K562 (cell line): Measurements from ENCODE around the gene PILRA. TPM values are rescaled to one million over a fixed set of nuclear protein-coding genes. Genes with fewer than 3 reads are reported as not detected.

ENCODE experiments used
- ARID3B ChIP-seq: fragments of 250-450 bp; sonication (Bioruptor Pico); IDR thresholded peaks from 2 replicates; pipeline ENCODE4 v1.4.0; 2020; ENCODE audit warnings: borderline replicate concordance
- ARNT ChIP-seq, 2 experiments: fragments of 450-650 bp; IDR thresholded peaks; 2 replicates each; pipeline ENCODE4 v1.6.1; 2016; ENCODE audit warnings: mild to moderate bottlenecking in 1 of 2
- BCOR ChIP-seq: fragments of 450-650 bp; IDR thresholded peaks from 2 replicates; pipeline ENCODE4 v1.6.1; 2016
- BRF2 ChIP-seq: IDR thresholded peaks from 3 replicates; pipeline ENCODE4 v1.6.1; 2011; ENCODE audit warnings: borderline replicate concordance, mild to moderate bottlenecking; ENCODE audit not compliant: insufficient read length, insufficient read depth
- CHD7 ChIP-seq: fragments of 200-600 bp; sonication (generic); IDR thresholded peaks from one replicate; pipeline ENCODE4 v1.6.1; 2012; ENCODE audit warnings: mild to moderate bottlenecking, low read depth, low read length, inconsistent platforms
- FOXJ2 ChIP-seq: fragments of 200-800 bp; sonication (Bioruptor generic); IDR thresholded peaks from 2 replicates; pipeline ENCODE4 v1.6.1; 2016; ENCODE audit warnings: missing genetic modification characterization, missing compliant biosample characterization
- FOXP1 ChIP-seq: sonication (generic); formaldehyde crosslinking; IDR thresholded peaks from 2 replicates; pipeline ENCODE4 v1.8.0; 2022; ENCODE audit warnings: mild to moderate bottlenecking, missing genetic modification reagents
- GATAD2A ChIP-seq: fragments of 450-650 bp; IDR thresholded peaks from 2 replicates; pipeline ENCODE4 v1.6.1; 2017
- HMG20A ChIP-seq: fragments of 450-650 bp; formaldehyde crosslinking; conservative IDR thresholded peaks from 2 replicates; pipeline ENCODE4 v1.4.0; 2020; ENCODE audit warnings: mild to moderate bottlenecking, mixed read lengths
- KHSRP ChIP-seq: fragments of 450-650 bp; IDR thresholded peaks from 2 replicates; pipeline ENCODE4 v1.6.1; 2017
- NR2F6 ChIP-seq: fragments of 450-650 bp; formaldehyde crosslinking; IDR thresholded peaks from 2 replicates; pipeline ENCODE4 v1.4.0; 2020; ENCODE audit warnings: mild to moderate bottlenecking
- SREBF1 ChIP-seq: fragments of 150-350 bp; IDR thresholded peaks from 2 replicates; pipeline ENCODE4 v1.6.1; 2014; ENCODE audit warnings: antibody characterized with exemption, low read depth, low read length, borderline replicate concordance
- ZSCAN29 ChIP-seq: fragments of 450-650 bp; IDR thresholded peaks from 2 replicates; pipeline ENCODE4 v1.6.1; 2017
- polyA plus RNA-seq, 8 experiments: library from polyadenylated mRNA; depleted of rRNA in 4 of 8; stranded (reverse) in 5 of 8; unstranded in 3 of 8; fragments of >200 nt; fragmentation: Nextera tagmentation in 2 of 8; fragmentation: Illumina TruSeq in 1 of 8; extraction: Ambion mirVana in 2 of 8; extraction: Trizol in 1 of 8; gene quantifications; 2 replicates each; pipeline versions ENCODE4 v1.2.1 to v1.2.3, GENCODE V29; 2011 to 2014; ENCODE audit warnings: inconsistent platforms in 1 of 8, missing spikeins in 1 of 8
- total RNA-seq, 7 experiments: library from RNA; depleted of rRNA in 6 of 7; stranded (reverse); fragments of >200 nt in 6 of 7; fragmentation: Illumina TruSeq in 2 of 7; extraction: Trizol in 2 of 7; gene quantifications; 2 replicates each; pipeline versions ENCODE4 v1.2.1 to v1.2.3, GENCODE V29; 2011 to 2021; ENCODE audit warnings: low replicate concordance in 1 of 7

Gene PILRA
- total and polyA plus RNA-seq, 9 of the 15 experiments (the other 6 are each of a cell fraction or from before 2014, with no cell fraction given): 0.13 to 1.8 (median 0.62) TPM

DNA sequence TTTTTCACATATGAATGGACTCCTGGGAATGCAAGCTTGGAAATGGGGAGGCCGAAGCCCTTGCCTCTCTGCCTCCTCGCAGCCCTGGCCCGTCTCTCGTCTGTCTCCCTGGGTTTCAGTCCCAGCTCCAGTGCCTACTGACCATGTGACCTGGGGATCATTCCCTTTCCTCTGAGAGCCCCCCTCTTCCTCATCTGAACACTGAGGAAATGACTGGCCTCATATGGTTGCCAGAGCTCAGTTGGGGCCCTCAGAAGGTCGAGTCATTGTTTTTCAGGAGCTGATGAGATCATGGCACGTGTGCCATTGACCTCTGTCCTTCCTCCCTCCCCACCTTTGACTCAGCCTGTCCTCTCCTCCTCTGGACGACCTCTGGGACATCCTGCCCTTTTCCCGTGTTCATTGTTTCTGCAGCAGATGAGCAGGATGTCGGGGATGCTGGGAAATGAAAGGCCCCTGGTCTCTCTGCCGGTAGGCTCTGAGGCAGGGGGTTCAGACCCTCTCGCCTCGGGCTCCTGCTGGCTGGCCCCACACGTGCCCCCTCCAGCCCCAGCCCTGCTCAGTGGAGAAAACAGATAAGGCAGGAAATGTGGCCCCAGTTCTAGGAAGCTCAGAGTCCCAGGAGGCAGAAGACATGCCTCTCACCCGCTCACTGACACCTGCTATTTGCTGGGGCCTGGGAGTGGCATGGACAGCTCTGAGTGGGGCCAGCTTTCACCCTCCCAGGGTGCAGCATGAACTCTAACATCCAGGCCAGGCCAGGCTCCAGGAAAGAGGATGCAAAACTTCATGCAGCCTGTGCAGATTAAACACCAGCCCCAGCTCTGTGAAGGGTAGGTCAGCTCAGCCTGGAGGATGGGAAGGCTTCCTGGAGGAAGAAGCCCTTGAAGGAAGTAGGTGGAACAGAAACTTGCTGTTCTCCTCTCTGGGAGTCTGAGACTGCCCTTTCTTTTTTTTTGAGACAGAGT lies 71.3 kb downstream of the PILRA start (continued):
- TF ChIP-seq KHSRP: no peak
- TF ChIP-seq FOXJ2 (tag): no peak
- no peak for TF ChIP-seq GATAD2A
- TF ChIP-seq FOXP1: 0 out of 2 replicates have a peak, but pooled peaks have one; percentile 19
- TF ChIP-seq ZSCAN29: no peak
- peak; percentile 80 to 88; a peak in 2 of 4 replicates for TF ChIP-seq ARNT (IDR thresholded peaks at IDR 0.05)
- no peak for TF ChIP-seq HMG20A
- TF ChIP-seq ARID3B (CRISPR knock-in tag): no peak
- TF ChIP-seq NR2F6: no peak
- TF ChIP-seq SREBF1: no peak
- TF ChIP-seq CHD7: no peak
- no peak for TF ChIP-seq BRF2
- TF ChIP-seq BCOR: peak; percentile 71
